Epidermal melanocyte (primary cell): ENCODE data around the gene ZFPL1.
"Not testable (repeated sequence)": the region's sequence is repeated elsewhere in the genome, so short reads cannot be mapped to it uniquely, and the experiment has no call there.

Experiments used
- DNase-seq: peaks from one replicate; pipeline ENCODE4 v3.0.0; 2011; ENCODE audit warnings: low spot score; ENCODE audit not compliant: insufficient read length

ZFPL1 gene

GRCh38 chr11:65113839-65114238, 29.8 kb downstream of the ZFPL1 start:
- no peak for DNase-seq

- no peak for DNase-seq
These were observed 30.6 kb downstream of the ZFPL1 start for GRCh38 chr11:65114538-65115171.

DNA sequence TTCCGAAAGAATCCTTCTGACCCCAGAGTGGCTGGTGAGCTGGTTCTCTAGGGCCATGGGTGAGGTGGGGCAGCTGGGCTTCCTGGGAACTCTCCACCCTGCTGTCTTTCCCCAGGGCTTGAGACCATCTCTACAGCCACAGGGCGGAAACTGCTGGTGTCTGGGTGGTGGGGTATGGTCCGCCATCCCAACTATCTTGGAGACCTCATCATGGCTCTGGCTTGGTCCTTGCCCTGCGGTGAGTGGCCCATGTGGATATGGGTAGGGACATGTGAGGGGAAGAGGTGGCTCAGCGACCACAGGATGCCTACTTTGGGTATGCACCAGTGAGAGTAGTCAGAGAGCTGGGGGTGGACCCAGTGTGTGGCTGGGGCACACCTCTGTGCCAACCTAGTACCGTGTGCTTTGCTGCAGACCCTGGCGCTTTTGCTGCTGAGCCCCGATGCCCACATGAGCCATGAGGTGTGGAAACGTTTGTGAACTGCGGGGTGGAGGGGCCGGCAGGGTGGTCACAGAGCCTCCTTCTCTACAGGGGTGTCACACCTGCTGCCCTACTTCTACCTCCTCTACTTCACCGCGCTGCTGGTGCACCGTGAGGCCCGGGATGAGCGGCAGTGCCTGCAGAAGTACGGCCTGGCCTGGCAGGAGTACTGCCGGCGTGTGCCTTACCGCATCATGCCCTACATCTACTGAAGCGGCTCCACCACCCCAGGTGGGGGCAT, 31.5 kb downstream of the ZFPL1 start:
- DNase-seq, result no peak

- no peak for DNase-seq
These were observed 32.6 kb downstream of the ZFPL1 start for GRCh38 chr11:65116370-65117205.

DNA sequence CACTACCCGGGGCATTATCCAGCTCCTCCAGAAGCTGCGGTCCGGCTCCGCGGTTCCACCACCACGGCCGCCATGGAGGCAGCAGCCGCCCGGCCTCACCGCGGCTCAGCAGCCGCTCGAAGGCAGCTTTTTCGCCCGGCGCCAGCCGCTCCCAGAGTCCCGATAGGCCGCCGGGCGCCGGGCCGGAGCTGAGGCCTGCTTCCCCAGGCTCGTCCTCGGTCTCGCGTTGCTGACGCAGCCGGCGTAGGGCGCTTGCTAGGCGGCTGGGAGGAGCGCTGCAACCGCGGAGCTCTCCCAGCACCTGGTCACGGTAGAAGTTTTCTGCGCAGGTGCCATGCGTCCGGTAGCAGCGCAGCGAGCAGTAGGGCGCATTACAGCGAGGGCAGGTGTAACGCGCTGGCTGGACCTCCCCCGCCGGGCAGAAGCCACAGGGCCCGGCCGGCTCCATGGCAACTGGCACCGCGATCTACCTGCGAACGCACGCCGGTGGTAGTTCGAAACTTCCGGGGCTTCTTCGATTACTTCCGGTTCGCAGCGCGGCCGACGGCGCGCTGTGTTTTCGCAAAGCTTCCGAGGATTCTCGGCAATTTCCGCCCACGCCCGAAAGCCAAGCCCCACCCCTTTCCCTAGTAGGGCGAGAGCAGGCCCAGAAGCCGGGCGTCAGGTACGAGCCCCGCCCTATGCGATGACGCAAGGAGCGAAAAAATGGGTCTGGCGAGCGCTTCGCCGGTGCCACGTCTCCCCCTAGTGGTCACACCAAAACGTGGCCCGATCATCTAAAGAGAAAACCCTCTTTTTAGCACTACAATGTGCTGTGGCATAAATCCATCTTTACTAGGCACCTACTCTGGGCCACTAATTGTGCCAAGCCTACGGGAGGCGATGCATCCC, 33.4 kb downstream of the ZFPL1 start, which contains the start of gene ZNHIT2:
Gene ZNHIT2, minus strand, starts transcription at position 496 of the 891 bp plus-strand sequence. Its CDS starts 48 bp downstream, at position 448.
- peak; percentile 93 for DNase-seq

DNA sequence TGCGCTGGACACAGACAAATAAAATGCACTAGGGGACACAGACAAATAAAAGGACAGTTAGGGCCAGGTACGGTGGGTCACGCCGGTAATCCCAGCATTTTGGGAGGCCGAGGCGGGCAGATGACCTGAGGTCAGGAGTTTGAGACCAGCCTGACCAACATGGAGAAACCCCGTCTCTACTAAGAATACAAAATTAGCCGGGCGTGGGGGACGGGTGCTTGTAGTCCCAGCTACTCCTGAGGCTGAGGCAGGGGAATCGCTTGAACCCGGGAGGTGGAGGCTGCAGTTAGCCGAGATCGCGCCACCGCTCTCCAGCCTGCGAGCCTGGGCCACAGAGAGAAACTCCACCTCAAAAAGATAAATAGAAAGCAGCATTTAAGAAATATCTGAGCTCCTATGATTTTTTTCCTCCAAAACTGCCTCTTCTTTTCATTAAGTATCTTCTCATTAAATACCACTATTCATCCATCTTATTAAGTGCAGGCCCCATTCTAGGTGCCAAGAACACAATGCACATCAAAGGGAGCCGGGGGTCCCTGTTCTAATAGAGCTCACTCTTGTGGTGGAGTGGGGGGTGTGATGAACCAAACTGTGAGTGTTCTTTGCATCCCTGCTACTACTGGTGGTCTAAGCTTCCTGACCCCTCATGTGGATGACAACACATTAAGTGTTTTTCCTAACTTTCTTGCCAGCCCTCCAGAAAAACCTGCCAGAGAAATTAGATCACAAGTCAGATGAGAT, 34.2 kb downstream of the ZFPL1 start:
- no peak for DNase-seq

- DNase-seq, result not testable (repeated sequence)
These were observed 35.1 kb downstream of the ZFPL1 start for GRCh38 chr11:65118891-65119669.

GRCh38 chr11:65119670-65119995, 35.6 kb downstream of the ZFPL1 start:
- no peak for DNase-seq

DNA sequence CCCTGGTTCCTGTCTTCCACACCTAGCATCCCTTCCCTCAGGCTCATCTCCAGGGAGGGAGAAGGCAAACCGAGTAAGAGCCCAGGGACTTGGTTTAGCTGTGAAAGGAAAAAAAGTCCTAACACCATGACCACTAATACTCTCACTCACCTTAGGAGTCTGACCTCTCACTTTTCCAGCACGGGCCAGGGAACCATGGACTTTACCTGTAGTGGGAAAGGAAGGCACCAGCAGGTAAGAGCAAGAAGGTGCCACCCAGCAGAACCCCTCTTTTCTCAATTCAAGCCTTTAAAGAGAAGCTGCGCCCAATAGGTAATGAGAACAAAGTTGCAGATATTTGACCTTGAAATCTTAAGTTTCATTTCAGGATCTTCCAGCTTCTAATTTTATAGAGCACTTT, 36.8 kb downstream of the ZFPL1 start:
- DNase-seq, result no peak

- DNase-seq, result no peak
These were observed 37.4 kb downstream of the ZFPL1 start for GRCh38 chr11:65121447-65121864.

DNA sequence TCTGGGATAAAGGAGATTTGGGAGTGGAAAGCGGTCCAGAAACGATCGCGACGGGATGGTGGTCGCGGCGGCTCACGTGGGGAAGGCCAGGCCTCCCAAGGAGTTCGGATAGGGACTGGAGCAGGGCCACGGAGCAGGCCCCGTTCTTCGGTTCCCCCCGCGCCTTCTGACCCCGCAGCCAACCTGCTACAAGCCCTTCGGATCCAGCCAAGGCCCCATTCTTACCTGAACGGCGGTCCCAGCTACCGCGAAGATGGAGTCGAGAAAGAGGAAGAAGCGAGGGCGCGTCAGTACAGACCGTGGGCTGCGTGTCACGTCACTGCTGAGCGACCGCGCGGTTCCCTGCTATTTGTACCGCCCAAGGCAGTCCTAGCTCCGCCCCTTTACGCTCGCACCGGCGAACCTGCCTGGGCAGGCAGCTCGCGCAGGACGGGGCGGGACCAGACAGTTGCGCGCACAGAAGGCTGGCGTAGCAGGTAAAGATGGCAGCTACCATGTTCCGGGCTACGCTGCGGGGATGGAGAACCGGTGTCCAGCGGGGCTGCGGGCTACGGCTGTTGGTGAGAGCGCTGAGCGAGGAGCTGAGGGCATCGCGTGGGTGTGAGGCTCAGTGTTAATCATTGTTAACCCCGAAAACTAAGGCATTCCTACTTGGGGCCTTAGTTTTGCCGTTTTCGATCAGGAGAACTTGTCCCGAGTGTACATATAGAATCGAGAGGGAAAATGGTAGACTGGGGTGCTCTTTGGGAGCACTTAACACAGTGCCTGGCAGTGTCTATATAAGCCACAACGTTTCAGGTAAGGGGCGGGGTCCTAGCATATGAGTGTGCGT, 38.1 kb downstream of the ZFPL1 start, which contains the start of the genes FAU and MRPL49:
Gene FAU, minus strand, starts transcription at position 270 of the 832 bp plus-strand sequence. CDS start 321 bp downstream, outside the sequence.
Gene MRPL49, plus strand, starts transcription at position 457 of the 832 bp plus-strand sequence. Its CDS starts 26 bp downstream, at position 483.
- peak; percentile 93 for DNase-seq

- DNase-seq, result no peak
These were observed 40.6 kb downstream of the ZFPL1 start for GRCh38 chr11:65124480-65125196.

GRCh38 chr11:65125197-65126056, 41.4 kb downstream of the ZFPL1 start:
- DNase-seq, result no peak

- DNase-seq, result no peak
These were observed 42.7 kb downstream of the ZFPL1 start for GRCh38 chr11:65126624-65127274.

DNA sequence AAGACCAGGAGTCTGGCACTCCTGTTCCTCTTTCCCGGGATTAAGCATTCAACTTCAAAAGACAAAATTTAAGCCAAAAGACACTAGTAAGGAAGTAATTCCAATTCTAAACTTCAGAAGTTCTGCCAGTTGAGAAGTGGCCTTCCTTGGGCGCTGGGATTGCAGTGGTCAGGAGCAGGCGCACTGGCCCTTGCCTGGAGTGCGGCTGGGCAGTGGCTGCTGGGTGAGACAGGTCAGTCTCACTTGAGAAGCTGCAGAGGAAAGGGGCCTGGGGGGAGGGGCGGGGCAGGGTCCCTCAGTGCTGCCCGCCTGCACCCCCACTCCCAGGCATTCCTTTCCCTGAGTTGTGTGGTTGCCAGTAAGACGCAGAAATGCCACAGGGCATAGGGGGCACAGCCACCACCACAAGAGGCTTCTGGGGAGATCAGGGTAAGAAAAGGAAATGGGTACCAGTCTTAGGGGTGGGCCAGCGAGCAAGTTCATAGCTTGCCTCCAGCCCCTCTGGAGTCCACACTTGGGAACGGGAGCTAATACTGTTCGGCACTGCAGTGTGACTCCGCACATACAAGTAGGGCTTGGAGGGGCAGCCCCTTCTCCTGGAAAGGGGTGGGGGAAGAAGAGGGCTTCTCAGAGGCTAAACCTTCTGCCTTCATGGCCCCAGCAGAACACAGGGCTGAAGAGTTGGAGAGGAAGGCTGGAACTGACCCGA, 43.6 kb downstream of the ZFPL1 start:
- no peak for DNase-seq
